GM10266 (cell line): ENCODE measurements around the gene EPPIN.

Source experiments
- DNase-seq: peaks from one replicate; pipeline ENCODE4 v3.0.0; 2012; ENCODE audit errors: extremely low spot score
- TF ChIP-seq, protein P1 (sequence below): IDR thresholded peaks from 2 replicates; pipeline ENCODE4 v1.5.1; 2012; ENCODE audit warnings: mild to moderate bottlenecking, low read depth; ENCODE audit not compliant: control insufficient read depth, insufficient read depth; ENCODE audit errors: missing control alignments

Gene EPPIN

DNA sequence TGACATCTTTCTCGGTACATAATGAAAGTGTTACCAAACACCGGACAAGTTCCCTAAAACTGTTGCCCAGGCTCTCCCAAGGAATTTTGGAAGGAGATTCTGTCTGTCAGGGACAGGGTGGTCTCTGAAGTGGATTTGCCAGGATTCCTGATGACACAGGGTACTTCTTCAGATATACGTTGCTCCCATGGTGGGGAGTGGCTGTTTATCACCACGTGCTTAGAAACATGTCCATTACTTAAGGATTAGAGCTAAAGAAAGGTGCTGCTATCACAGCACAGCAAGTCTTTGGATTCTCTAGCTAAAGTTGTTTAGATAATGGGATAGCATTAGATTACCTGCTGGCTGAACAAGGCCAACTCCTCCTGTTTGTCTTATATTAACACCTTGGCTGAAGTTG, 38.1 kb downstream of the EPPIN start:
- TF ChIP-seq, protein P1, sequence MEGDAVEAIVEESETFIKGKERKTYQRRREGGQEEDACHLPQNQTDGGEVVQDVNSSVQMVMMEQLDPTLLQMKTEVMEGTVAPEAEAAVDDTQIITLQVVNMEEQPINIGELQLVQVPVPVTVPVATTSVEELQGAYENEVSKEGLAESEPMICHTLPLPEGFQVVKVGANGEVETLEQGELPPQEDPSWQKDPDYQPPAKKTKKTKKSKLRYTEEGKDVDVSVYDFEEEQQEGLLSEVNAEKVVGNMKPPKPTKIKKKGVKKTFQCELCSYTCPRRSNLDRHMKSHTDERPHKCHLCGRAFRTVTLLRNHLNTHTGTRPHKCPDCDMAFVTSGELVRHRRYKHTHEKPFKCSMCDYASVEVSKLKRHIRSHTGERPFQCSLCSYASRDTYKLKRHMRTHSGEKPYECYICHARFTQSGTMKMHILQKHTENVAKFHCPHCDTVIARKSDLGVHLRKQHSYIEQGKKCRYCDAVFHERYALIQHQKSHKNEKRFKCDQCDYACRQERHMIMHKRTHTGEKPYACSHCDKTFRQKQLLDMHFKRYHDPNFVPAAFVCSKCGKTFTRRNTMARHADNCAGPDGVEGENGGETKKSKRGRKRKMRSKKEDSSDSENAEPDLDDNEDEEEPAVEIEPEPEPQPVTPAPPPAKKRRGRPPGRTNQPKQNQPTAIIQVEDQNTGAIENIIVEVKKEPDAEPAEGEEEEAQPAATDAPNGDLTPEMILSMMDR: no peak

DNA sequence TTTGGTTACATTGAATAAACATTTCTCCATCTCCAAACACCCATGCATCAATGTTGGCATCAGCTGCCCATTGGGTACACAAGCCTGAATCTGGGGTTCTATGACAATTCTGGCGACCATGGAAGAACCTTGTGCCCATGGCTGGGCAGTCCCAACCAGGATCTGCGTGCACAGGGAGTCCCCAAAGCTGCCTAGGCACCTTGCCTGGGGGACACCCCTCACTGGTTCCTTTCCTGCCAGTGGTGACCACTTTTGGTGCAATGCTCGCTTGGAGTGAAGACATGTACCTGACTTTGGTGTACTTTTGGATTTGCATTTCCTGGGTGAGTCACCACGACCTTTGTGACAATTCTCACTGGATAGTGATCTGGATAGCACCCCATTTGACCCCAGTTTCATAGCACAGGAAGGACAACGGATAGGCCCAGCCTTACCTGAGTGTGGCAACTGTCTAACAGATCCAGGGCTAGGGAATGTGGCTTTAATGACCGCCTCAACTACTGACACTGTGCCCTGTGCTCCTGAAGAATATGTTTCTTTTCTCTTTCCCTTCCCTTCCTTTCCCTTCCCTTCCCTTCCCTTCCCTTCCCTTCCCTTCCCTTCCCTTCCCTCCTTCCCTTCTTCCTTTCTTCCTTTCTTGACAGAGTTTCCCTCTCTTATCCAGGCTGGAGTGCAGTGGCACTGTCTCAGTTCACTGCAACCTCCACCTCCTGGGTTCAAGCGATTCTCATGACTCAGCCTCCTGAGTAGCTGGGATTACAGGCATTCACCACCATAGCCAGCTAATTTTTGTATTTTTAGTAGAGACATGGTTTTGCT, 38.9 kb downstream of the EPPIN start:
- TF ChIP-seq, protein P1: no peak
- DNase-seq: no peak

More for the DNA sequence above, 38.1 kb downstream of the EPPIN start:
- DNase-seq: no peak

DNA sequence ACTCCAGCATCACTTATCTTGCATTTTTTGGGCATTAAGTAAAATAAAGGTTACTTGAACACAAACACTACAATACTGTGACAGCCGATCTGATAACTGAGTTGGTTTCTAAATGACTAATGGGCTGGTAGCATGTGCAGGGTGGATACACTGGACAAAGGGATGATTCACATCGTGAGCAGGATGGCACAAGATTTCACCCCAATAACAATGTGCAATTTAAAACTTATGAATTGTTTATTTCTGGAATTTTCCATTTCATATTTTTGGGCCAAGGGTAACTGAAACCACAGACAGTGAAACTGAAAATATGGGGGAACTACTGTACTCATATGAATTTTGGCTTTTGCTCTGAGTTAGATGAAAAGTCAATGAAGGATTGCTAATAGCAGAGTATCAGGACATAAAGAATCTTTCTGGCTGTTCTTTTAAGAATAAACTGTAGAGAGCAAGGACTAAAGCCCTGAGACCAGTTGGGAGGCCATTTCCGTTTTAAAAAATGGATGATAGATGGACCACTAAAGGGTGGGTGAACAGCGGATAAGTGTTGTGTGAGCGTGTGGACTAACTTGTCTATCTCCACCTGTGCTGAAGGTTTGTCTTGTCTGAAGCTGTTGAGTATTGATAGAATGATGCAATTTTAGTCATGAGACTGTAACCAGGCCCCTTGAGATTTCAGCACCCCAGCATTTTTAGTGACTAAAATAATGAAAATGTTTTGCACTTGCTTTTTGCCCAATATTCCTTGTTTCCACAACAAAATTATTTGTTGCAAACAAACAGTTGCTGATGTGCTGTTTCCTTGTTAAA, 40.0 kb downstream of the EPPIN start:
- no peak for DNase-seq
- TF ChIP-seq, protein P1: no peak

DNA sequence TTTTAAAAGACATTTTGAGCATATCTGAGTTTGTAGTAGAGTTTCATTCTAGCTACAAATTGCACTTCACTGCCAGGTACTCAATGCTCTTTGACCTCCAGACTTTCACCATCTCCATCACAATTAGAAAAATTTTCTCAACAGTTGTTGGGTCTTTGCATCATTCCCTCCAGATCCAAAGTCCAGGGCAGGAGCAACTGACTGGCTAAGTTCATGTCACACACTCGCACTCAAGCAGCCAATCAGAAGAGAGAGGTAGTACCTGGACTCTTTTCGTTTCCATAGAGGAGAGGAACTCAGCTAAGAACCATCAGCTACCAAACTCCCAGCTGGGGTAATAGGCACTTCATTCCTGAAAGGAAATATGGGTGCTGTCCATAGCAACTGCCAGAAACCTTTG, 40.8 kb downstream of the EPPIN start:
- no peak for DNase-seq
- TF ChIP-seq, protein P1: no peak

DNA sequence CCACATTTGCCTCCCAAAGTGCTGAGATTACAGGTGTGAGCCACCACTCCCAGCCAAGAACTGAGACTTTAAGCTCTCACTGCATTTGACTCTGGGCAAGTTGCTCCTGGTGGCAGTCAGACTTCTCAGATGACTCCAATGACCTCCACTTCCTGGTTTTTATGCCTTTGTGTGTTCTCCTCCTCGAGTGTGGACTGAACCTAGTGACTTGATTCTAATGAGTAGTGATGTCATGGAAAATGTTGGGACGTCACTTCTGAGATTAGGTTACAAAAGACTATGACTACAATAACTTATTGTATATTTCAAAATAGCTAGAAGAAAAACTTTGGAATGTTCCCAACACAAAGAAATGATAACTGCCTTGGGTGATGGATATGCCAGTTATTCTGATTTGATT, 43.8 kb downstream of the EPPIN start:
- TF ChIP-seq, protein P1: no peak
- no peak for DNase-seq

DNA sequence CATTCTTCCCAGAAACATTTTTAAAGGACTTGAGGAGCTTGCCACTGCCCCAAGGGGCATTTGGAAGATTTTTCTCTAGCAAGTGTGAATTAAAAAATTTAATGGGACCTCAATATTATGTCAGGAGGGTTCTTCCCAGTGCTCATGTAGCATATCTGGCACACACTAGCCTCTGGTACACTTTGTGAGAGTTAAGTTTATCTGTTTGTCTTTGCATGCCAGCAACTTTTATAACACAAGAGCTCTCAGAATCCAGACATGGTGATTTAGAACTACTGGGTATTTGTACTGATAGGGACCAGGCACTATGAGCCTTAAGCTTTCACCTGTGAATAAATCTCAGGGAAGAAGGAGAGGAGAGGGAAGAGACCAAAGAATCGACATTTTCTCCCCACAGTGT, 44.6 kb downstream of the EPPIN start:
- TF ChIP-seq, protein P1: no peak
- DNase-seq: no peak

DNA sequence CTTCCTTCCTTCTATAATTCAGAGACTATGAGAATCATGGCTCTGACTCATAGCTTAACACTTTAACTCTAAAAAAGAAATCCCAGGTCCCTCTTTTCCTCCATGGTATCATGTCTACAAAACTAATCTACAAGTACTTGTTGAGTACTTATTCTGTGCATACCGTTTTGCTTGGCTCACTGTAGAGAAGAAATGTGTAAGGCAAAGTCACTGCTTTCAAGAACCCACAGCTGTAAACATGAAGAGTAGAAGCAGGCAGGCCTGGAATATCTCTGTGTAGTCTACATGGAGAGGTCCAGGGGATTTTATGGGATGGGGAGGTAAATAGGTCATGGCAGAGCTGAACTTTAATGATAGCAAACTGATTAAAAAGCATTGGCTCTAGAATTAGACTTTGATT, 45.6 kb downstream of the EPPIN start:
- TF ChIP-seq, protein P1: no peak
- DNase-seq: no peak
